ENCODE results near the gene KNSTRN. TPM values are rescaled to one million over a fixed set of nuclear protein-coding genes. Genes with fewer than 3 reads are reported as not detected.

The KNSTRN gene
- total and polyA plus RNA-seq, 10 donors = 6.0 to 16.8 (median 10.2) TPM

GRCh38 chr15:40340038-40340739 is 42.3 kb upstream of the KNSTRN start:
- H3K4me3 ChIP-seq = peak overlapping the region in 5 of 8 donors; percentile 14 to 55 (median 24)
- TF ChIP-seq CTCF (IDR thresholded peaks at IDR 0.05 in 8 of 11, conservative IDR thresholded peaks at IDR 0.05 in 3 of 11) (no peak), POLR2AphosphoS5 (IDR thresholded peaks at IDR 0.05) (no peak), POLR2A (IDR thresholded peaks at IDR 0.05) (no peak)
- H3K4me1 ChIP-seq = peaks cover 9 to 86% (median 54%) of the 10 kb centered on the region in 6 donors
- H3K27me3 ChIP-seq (replicated peaks in 1 of 7) = peaks cover 0 to 13% (median 0%) of the 10 kb centered on the region in 7 donors
- H3K36me3 ChIP-seq = no peaks in the 10 kb centered on the region
- intact Hi-C loops (cut with DNase I; ENCODE audit: low total_unique reads) = loop anchor here (5.0 kb wide), 1 partner anchor 82 kb away; no protein-coding TSS in a partner anchor
- 64 to 78% (median 77%) methylated on average over 9 to 14 of the region's 14 CpGs for WGBS, 5 donors
- peak overlapping the region; percentile 39 to 88 (median 79) for H3K27ac ChIP-seq
- DNase-seq = no peak
- no peaks in the 10 kb centered on the region for H3K9me3 ChIP-seq

GRCh38 chr15:40340740-40341400 is 41.7 kb upstream of the KNSTRN start, which contains the start of gene CCDC9B:
CCDC9B (minus strand) TSS chr15:40340939; CDS start chr15:40340819, 120 bp downstream.
- H3K9me3 ChIP-seq = no peaks in the 10 kb centered on the region
- intact Hi-C loops (cut with DNase I; ENCODE audit: low total_unique reads) = loop anchor here (5.0 kb wide), 1 partner anchor 81 kb away; no protein-coding TSS in a partner anchor
- 30 to 100% (median 48%) methylated on average over 2 to 17 of the region's 17 CpGs for WGBS, 5 donors

GRCh38 chr15:40342416-40343320 is 39.9 kb upstream of the KNSTRN start:
- Histone ChIP-seq H3K36me3 (no peaks in the 10 kb centered on the region), H3K4me1 (peaks cover 7 to 61% (median 41%) of the 10 kb centered on the region in 6 donors), H3K4me3 (no peak overlapping the region), H3K27me3 (replicated peaks in 1 of 7) (peaks cover 0 to 6% (median 0%) of the 10 kb centered on the region in 7 donors), H3K27ac (peak overlapping the region in 2 of 8 donors; percentile 16 to 50), H3K9me3 (no peaks in the 10 kb centered on the region)
- no peak for DNase-seq
- intact Hi-C loops (cut with DNase I; ENCODE audit: low total_unique reads) = loop anchor here (5.0 kb wide), 1 partner anchor 80 kb away; no protein-coding TSS in a partner anchor
- TF ChIP-seq POLR2AphosphoS5 (IDR thresholded peaks at IDR 0.05) (no peak), CTCF (IDR thresholded peaks at IDR 0.05 in 8 of 11, conservative IDR thresholded peaks at IDR 0.05 in 3 of 11) (no peak), POLR2A (IDR thresholded peaks at IDR 0.05) (no peak)
- 57 to 82% (median 79%) methylated on average over 7 of the region's 7 CpGs for WGBS, 5 donors

More at GRCh38 chr15:40340740-40341400, 41.7 kb upstream of the KNSTRN start, which contains the start of gene CCDC9B:
- peak; percentile 57 to 75 (median 72) for TF ChIP-seq POLR2AphosphoS5 (IDR thresholded peaks at IDR 0.05)
- no peak for TF ChIP-seq POLR2A (IDR thresholded peaks at IDR 0.05)
- peak; percentile 85 for DNase-seq
- Histone ChIP-seq H3K27ac (peak within 1 kb of the TSS; percentile 39 to 88 (median 79)), H3K27me3 (replicated peaks in 1 of 7) (peaks cover 0 to 13% (median 0%) of the 10 kb centered on the region in 7 donors), H3K4me1 (peaks cover 9 to 79% (median 50%) of the 10 kb centered on the region in 6 donors), H3K4me3 (peak within 1 kb of the TSS in 5 of 8 donors; percentile 14 to 55 (median 24)), H3K36me3 (no peaks in the 10 kb centered on the region)

- intact Hi-C loops (cut with DNase I; ENCODE audit: low total_unique reads) = loop anchor here (5.0 kb wide), 1 partner anchor 79 kb away; no protein-coding TSS in a partner anchor
- Histone ChIP-seq H3K27me3 (replicated peaks in 1 of 7) (peaks cover 0 to 5% (median 0%) of the 10 kb centered on the region in 7 donors), H3K4me1 (peaks cover 0 to 52% (median 33%) of the 10 kb centered on the region in 6 donors), H3K36me3 (no peaks in the 10 kb centered on the region), H3K27ac (peak overlapping the region in 2 of 8 donors; percentile 16 to 50), H3K4me3 (no peak overlapping the region), H3K9me3 (no peaks in the 10 kb centered on the region)
- TF ChIP-seq POLR2AphosphoS5 (IDR thresholded peaks at IDR 0.05) = no peak
- no peak for TF ChIP-seq CTCF (IDR thresholded peaks at IDR 0.05 in 8 of 11, conservative IDR thresholded peaks at IDR 0.05 in 3 of 11)
- no peak for TF ChIP-seq POLR2A (IDR thresholded peaks at IDR 0.05)
- DNase-seq = no peak
- 65 to 79% (median 71%) methylated on average over 10 of the region's 10 CpGs for WGBS, 5 donors
Measured at GRCh38 chr15:40343512-40343911, 39.0 kb upstream of the KNSTRN start.

Data from spleen (tissue), 11 donors.